A204.1 (cell line): Measurements from ENCODE around the gene MACF1.
"Not testable (repeated sequence)": the region's sequence is repeated elsewhere in the genome, so short reads cannot be mapped to it uniquely, and the experiment has no call there.

Experiments
- FAIRE-seq: peaks from 2 replicates; lab custom pipeline; 2012; peaks lifted over from hg19 to GRCh38; lab: Jason Lieb, UNC

Gene MACF1

DNA sequence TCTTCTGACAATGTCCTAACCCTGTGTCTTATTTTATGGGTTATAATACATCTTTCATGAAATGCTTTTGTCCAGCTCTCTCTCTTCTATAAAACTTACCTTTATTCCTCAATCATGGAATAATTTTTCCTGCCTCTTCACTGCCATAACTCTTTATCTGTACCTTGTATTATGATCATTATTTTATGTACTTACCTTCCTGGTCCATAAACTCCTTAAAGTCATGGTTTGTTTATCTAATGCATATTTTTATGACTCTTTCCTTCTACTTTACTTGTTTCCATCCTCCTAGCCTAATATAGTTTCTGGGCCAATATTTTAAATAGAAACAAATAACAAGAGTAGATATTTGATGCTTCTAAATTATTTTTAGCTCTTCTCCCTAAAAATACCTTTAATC is 221.1 kb downstream of the MACF1 start:
- FAIRE-seq: no peak

DNA sequence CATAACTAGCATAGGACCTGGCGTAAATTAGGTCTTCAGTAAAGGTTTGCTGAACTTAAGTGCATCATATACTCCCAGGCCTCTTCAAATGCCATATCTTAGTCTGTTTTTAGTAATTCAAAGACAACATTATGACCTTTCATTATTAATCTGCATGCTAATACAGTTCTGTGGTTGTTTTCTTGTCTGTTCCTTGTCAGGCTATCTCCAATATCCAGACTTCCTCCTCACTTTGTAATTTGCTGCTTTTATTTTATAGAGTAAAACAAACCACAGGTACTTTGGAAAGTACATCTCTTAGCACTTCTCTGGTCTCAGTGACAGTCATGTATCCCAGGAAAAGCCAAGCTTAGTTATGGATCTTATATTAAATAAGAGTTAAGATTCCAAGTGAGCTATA is 221.9 kb downstream of the MACF1 start:
- no peak for FAIRE-seq

DNA sequence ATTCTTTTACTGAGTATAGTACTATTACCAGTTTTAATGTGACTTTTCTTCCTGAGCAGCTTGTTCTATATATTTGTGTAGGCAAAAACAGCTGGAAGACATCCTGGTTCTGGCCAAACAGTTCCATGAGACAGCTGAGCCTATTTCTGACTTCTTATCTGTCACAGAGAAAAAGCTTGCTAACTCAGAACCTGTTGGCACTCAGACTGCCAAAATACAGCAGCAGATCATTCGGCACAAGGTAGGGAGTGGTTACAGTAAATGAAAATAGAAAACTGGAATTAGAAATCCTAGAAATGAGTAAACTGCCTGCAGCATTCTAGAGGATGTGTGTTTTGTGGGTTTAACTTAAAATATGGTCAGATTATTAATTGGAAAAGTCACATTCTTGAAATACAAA is 222.9 kb downstream of the MACF1 start:
- no peak for FAIRE-seq

DNA sequence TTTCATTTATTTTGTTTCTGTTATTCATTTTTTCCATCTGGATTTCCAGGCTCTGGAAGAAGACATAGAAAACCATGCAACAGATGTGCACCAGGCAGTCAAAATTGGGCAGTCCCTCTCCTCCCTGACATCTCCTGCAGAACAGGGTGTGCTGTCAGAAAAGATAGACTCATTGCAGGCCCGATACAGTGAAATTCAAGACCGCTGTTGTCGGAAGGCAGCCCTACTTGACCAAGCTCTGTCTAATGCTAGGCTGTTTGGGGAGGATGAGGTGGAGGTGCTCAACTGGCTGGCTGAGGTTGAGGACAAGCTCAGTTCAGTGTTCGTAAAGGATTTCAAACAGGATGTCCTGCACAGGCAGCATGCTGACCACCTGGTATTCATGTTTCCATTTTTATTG is 223.4 kb downstream of the MACF1 start:
- no peak for FAIRE-seq

DNA sequence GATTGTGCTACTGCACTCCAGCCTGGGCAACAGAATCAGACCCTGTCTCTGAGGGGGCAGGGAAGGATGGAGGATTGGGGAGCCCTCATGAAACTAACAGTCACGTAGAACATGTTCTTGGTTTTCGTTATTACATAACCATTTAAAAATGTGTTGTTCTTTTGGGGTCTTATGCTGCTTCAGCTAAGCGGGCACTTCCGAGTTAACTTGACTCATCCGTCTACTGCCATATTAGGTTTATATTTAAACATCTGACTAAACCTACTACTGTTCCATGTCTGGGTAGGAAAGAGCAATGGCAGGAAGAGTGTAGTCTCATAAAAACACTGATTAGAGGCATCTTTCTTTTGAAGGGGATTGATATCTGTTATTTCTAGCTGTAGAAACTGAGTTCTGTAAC is 227.4 kb downstream of the MACF1 start:
- no peak for FAIRE-seq

DNA sequence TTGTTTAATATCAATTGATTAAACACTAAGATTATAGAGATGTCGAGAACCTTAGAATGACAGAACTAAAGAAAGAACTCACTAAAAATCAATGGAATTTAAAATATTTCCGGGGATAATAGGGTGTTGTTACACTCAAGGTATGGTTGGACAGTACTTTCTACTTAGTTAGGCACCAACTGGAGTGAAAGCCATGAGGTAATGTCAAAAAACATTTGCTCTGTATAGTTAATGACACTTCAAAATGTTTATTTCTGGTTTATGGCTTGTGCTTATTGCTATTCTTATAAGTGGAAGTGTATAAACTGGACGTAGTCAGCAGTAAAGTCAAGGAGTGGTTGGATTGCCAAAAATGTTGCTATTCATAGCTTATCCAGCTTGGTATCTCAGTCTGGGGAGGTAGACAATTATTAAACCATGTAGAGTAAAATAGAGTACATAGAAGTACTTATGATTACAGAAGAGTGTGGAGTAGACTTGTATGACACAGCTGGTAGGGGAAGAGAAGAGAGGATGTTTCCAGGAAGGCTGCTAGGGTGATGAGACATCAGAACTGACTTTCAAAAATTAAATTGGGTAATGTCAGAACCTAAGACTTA is 230.4 kb downstream of the MACF1 start:
- no peak for FAIRE-seq

DNA sequence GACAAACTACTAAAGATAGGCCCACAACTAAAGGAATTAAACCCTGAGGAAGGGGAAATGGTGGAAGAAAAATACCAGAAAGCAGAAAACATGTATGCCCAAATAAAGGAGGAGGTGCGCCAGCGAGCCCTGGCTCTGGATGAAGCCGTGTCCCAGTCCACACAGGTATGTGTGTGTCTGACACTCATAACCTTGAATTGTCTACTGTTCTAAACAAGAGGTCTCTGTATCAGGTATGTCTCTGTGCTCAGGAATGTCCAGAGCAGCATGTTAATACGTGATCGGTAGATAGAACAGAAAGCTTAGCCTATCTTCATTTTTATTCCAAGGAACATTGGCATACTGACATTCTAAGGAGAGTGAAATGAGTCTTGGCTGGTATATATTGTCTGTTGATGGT is 231.1 kb downstream of the MACF1 start:
- FAIRE-seq: no peak

DNA sequence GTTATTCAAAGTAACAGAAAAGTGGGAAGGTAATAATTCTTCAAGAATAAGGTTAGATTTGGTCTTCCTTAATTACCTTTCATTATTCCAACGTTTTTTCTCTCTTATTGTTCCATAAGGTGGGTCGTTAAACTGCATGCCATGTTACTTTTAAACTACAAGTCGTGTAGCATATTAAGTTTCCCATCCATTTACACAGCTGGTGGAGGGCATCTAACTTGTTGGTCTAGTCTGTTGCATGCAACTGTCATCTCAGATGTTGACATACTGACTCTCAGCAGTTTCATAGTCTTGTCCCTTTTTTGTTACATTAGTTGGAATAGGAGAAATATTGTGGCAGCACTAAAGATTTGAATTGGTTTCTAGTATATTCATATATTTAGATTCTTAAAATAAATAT is 232.3 kb downstream of the MACF1 start:
- no peak for FAIRE-seq

DNA sequence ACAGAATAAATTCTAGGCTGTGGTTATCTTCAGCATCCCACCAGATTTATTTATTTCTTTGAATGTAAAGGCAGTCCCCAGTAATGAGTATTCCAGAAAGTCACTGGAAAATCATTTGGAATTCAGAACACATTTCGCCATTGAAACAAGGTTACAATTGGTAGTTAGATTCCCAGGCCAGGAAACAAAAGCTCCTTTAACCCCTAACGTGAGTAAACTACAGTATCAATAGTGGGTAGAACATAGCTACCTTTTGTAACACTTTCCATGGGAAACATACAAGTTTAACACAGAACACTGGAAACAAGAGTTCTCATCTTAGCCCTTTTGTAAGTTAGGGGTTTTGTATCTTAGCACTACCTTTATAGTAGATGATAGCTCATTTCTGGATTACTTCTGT is 233.5 kb downstream of the MACF1 start:
- no peak for FAIRE-seq

DNA sequence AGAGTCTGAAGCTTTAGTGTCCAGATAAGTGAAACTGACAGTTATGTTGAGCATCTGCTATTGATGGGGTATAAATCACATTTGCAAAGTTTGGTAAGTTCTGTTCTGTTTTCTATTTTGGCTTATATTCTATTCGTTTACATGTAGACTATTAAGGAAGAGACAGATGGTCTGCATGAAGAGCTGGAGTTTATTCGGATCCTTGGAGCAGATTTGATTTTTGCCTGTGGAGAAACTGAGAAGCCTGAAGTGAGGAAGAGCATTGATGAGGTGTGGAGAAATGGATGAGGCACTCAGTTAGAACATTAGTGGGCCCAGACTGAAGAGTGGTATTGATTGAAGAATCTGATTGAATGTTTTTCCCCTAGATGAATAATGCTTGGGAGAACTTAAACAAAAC is 236.4 kb downstream of the MACF1 start:
- FAIRE-seq: no peak

DNA sequence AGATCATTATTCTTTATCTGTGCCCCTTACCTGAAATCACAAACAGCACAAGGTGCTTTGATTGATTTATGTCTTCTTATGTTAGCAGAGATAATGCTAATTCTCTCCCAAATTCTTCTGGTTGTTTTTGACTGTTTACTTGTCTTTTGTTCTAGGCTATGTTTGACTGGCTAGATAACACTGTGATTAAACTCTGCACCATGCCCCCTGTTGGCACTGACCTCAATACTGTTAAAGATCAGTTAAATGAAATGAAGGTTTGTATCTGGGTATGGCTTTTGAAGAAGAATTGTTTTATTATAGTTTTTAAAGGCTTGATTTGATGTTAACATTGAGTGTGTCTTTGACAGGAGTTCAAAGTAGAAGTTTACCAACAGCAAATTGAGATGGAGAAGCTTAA is 237.3 kb downstream of the MACF1 start:
- FAIRE-seq: no peak

DNA sequence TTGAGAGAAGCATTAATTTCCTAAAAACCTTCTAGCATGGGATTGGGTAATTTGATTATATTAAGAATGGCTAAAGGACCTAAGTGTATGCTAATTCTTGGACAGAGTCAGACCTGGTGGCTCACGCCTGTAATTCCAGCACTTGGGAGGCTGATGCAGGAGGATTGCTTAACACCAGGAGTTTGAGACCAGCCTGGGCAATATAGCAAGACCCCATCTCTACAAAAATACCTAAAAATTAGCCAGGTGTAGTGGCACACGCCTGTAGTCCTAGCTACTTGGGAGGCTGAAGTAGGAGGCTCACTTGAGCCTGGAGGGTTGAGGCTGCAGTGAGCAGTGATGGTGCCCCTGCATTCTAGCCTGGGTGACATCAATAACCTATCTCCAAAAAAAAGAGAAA is 241.1 kb downstream of the MACF1 start:
- FAIRE-seq: no peak

DNA sequence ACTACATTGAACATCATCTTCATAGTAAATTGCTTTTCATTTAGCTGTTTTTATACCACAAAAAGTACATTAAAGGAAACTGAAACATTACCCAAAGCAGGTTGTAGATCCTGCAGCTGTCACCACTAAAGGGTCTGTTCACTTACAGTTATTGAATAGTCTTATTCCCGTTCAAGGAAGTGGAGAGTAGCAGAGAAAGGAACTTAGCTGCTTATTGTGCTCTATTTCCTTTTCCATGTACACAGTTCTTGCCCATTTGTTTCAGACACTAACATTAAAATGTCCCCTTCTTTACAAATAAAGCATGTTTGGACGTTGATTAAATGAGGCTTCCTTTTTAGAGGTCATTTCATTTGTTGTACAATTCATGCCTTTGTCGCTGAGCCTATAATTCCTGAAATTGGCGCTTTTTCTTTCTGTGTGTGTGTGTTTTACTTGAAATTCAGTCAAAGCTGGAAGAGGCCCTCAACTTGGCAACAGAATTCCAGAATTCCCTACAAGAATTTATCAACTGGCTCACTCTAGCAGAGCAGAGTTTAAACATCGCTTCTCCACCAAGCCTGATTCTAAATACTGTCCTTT is 242.6 kb downstream of the MACF1 start:
- no peak for FAIRE-seq

DNA sequence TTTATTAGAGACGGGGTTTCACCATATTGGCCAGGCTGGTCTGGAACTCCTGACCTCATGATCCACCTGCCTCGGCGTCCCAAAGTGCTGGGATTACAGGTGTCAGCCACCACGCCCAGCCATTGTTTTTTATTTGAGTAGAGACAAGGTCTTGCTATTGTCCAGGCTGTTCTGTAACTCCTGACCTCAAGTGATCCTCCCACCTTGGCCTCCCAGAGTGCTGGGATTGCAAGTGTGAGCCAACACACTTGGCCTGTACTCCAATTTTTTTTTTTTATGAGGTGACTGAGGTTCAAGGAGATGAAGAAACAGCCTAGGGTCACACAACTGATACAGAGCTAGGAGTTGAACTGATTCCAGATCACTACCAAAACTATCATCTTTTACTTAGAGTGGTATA is 245.5 kb downstream of the MACF1 start:
- not testable (repeated sequence) for FAIRE-seq

DNA sequence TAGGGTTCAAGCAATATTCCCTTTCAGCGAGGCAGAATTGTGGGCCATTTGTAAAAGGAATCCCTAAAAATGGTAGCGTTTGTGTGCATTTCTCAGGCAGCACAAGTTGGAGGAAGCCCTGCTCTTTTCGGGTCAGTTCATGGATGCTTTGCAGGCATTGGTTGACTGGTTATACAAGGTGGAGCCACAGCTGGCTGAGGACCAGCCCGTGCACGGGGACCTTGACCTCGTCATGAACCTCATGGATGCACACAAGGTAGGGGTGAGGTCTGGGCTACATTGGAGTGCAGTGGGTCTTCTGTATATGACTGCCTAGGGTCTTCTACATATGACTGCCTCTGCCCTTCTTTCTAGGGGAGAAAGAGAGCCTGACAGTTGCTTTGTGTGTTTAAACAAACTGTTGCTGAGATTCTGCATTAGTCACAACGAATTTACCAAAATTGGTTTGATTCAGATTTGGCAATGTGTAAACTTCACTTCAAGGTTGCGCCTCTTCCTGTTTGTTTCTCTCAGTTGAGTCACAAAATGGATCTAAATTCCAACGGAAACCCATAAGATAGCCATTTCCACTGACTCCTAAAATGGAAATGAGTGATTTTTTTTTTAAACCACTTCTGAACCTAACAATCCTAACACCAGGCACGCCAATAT is 246.6 kb downstream of the MACF1 start:
- no peak for FAIRE-seq

DNA sequence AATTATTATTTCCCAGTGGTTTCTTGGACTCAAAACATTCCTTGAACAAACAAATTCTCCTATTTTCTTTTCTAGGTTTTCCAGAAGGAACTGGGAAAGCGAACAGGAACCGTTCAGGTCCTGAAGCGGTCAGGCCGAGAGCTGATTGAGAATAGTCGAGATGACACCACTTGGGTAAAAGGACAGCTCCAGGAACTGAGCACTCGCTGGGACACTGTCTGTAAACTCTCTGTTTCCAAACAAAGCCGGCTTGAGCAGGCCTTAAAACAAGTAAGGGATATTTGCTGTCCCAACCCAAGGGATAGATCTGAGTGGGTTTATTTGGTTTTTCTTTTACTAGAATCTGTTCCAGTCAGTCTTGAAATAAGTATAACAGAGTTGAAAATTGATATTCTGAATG is 247.6 kb downstream of the MACF1 start:
- FAIRE-seq: no peak

DNA sequence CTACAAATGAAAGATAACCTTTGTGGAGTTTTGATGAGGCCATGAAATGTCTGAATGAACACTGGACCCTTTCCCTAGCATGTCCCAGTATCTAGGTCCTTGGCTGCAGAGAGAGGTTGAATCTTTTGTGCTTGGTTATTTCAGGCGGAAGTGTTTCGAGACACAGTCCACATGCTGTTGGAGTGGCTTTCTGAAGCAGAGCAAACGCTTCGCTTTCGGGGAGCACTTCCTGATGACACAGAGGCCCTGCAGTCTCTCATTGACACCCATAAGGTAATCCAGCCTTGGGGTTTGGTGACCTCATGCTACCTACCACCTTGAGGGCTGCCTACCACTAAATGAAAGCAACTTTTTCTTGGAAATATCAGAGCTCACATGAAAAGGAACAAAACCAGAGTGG is 248.0 kb downstream of the MACF1 start:
- FAIRE-seq: no peak

DNA sequence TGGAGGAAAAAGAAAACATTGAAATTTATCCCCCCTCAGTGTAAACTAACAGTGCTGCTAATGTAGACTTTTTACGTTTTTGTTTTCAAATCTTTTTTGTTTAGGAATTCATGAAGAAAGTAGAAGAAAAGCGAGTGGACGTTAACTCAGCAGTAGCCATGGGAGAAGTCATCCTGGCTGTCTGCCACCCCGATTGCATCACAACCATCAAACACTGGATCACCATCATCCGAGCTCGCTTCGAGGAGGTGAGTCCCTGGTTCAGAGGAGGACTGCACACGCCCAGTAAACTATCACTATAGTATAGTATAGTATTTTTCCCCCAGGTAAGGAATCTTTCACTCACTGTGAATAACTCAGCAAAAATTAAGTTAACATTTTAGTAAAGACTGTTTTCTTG is 249.1 kb downstream of the MACF1 start:
- no peak for FAIRE-seq

DNA sequence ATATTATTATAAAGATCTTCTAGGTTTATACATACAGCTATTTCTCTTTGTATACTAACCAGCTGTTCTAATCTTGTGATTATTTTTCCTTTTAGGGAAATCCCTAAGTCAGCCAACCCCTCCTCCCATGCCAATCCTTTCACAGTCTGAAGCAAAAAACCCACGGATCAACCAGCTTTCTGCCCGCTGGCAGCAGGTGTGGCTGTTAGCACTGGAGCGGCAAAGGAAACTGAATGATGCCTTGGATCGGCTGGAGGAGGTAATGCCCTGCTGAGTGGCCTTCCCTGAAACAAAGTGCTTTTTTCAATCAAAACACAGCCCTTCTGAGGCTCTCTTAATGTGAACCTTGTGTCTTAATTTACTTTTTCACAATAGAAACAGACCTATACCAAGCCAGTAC is 254.5 kb downstream of the MACF1 start:
- no peak for FAIRE-seq

DNA sequence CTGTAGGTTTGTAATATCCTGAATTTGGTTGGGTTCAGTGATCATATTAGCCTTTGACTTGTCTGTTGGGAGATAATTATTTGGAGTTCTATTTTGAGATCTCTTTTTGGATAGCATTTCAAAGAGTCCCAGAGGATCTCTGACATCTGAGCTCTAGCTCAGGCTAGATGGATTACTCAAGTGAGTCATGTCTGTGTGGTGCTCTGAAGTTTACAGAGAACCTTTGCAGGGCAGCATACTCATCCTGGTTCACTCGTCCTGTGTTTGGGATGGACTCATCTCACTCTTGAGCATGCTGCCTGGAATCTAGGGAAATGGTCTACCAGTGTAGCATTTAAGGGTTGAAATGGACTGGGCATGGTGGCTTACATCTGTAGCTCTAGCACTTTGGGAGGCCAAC is 257.6 kb downstream of the MACF1 start:
- FAIRE-seq: no peak

DNA sequence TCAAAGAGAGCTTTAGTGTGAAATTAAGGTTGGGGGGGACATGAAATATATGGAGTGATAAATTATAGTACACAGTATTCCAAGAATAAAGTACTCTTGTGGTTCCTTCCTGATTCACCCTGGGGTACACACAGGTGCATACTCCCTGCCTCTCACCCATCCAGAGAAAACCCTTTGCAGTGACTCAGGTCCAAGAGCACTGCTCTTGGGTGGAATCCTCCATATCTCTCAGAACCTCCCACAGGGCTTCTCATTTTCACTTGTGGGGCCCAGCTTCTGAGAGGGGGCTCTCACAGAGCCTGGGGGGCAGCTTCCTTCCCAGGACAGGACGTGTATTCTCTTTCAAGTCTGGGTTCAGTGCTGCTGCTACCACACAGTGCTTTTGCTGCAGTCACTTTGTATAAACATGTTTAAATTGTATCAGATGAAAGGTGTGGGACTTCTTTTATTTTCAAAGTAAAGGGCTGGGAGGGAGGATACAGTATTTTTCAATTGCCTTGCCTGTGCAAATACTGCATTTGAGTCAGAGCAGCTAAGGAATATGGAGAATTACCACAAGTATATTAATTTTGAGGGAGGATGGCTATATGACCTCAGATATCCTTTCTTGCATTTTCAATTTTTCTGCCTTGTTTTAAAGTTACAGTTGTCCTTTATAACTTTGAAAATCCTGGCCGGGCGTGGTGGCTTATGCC is 262.1 kb downstream of the MACF1 start:
- FAIRE-seq: no peak

DNA sequence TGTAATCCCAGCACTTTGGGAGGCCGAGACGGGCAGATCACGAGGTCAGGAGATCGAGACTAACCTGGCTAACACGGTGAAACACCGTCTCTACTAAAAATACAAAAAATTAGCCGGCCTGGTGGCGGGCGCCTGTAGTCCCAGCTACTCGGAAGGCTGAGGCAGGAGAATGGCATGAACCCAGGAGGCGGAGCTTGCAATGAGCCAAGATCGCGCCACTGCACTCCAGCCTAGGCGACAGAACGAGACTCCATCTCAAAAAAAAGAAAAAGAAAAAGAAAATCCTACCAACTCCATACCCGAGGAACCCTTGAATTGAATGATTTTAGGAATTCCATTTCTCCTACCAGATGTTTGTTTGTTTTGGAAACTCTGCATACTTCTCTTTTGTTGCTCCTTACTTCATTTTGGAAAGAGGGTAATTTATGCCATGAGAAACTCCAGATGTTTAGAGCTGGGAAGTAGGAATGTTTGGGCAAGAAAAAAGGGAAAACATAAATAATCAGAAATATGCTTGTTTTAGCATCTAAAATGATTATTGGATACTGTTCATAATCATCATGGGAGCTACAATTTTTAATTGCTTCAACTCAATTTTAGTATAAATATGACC is 262.7 kb downstream of the MACF1 start:
- not testable (repeated sequence) for FAIRE-seq

DNA sequence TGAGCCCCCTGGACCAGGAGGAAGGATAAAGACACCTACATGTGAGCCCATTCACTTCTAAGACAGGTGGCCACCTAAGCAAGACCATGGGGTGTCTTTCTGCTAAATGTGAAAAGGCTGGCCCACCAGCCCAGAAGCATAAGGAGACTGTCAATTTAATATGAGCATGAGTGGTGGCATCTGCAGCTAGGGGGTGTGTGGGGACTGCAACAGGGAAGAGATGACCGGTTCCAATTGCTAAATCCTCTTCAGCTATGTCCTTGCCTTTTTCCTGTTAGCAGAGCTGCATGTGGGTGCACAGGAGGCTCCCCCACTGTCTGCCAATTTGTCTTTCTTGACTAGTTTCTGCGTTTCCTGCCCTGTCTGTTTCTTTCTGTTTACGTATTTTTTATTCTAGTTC is 264.7 kb downstream of the MACF1 start:
- FAIRE-seq: no peak
